HepG2 (cell line): ENCODE results near the gene GJC2.

ENCODE experiments used
- GATAD2A ChIP-seq: IDR thresholded peaks from 2 replicates; pipeline ENCODE4 v1.6.1; 2016
- MAF1 ChIP-seq: sonication (generic); formaldehyde crosslinking; IDR thresholded peaks from 2 replicates; pipeline ENCODE4 v1.5.0; 2020; ENCODE audit warnings: missing genetic modification reagents, borderline replicate concordance
- MEIS2 ChIP-seq: sonication (generic); formaldehyde crosslinking; IDR thresholded peaks from 2 replicates; pipeline ENCODE4 v1.9.0; 2021; ENCODE audit warnings: mild to moderate bottlenecking, missing genetic modification reagents
- ZNF790 ChIP-seq: sonication (generic); formaldehyde crosslinking; IDR thresholded peaks from 2 replicates; pipeline ENCODE4 v1.8.0; 2022; ENCODE audit warnings: missing genetic modification reagents, mild to moderate bottlenecking, borderline replicate concordance

- TF ChIP-seq GATAD2A (CRISPR knock-in tag): no peak
- TF ChIP-seq MEIS2: no peak
- no peak for TF ChIP-seq ZNF790 (CRISPR knock-in tag)
- no peak for TF ChIP-seq MAF1
These were observed 31.4 kb downstream of the GJC2 start for GRCh38 chr1:228180959-228181644.
